ENCODE data around the gene INTS14. TPM values are rescaled to one million over a fixed set of nuclear protein-coding genes. Genes with fewer than 3 reads are reported as not detected.

Gene INTS14
- total RNA-seq, 1 experiment from 2014 or later: 28.3 TPM

DNA sequence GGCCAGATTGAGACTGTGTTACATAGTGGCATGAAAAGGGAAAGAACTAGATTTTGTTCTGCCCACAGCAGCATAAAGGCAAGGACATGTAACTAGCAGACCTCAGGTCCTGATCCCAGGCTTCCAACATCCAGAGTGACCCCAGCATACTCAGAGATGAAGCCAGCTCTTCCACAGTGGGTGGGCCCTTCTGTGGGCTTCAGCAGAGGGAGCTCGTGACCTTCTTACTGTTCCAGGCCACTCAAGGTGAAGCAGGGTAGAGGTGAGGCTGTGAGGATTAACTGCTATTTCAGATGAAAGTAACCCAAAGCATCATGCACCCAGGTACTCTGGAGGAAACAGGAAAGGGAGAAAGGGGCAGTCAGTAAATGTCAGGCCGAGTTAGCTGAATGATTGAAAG lies 9.9 kb upstream of the INTS14 start:
- ChIA-PET POLR2A (interaction anchor here (1.0 kb wide), 1 partner anchor 248 kb away, joined by 3 read pairs; the partner anchor contains the start of gene RAB11A), CTCF (interaction anchor here (1.3 to 1.8 kb wide), 2 partner anchors 10 to 17 kb away, joined by 4 to 5 read pairs; partner anchors contain the start of gene INTS14)

More for the DNA sequence above, 9.9 kb upstream of the INTS14 start:
- Mint-ChIP-seq H3K27ac (no peak overlapping the region), H3K9me3 (peaks cover 13% of the 10 kb centered on the region), H3K27me3 (ENCODE audit: low read depth) (no peaks in the 10 kb centered on the region), H3K4me3 (no peak overlapping the region), H3K4me1 (peaks cover 10% of the 10 kb centered on the region), H3K36me3 (no peaks in the 10 kb centered on the region)
- TF ChIP-seq, protein P1, sequence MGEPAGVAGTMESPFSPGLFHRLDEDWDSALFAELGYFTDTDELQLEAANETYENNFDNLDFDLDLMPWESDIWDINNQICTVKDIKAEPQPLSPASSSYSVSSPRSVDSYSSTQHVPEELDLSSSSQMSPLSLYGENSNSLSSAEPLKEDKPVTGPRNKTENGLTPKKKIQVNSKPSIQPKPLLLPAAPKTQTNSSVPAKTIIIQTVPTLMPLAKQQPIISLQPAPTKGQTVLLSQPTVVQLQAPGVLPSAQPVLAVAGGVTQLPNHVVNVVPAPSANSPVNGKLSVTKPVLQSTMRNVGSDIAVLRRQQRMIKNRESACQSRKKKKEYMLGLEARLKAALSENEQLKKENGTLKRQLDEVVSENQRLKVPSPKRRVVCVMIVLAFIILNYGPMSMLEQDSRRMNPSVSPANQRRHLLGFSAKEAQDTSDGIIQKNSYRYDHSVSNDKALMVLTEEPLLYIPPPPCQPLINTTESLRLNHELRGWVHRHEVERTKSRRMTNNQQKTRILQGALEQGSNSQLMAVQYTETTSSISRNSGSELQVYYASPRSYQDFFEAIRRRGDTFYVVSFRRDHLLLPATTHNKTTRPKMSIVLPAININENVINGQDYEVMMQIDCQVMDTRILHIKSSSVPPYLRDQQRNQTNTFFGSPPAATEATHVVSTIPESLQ (CRISPR knock-in tag; IDR thresholded peaks at IDR 0.05): no peak
- TF ChIP-seq, protein P2, sequence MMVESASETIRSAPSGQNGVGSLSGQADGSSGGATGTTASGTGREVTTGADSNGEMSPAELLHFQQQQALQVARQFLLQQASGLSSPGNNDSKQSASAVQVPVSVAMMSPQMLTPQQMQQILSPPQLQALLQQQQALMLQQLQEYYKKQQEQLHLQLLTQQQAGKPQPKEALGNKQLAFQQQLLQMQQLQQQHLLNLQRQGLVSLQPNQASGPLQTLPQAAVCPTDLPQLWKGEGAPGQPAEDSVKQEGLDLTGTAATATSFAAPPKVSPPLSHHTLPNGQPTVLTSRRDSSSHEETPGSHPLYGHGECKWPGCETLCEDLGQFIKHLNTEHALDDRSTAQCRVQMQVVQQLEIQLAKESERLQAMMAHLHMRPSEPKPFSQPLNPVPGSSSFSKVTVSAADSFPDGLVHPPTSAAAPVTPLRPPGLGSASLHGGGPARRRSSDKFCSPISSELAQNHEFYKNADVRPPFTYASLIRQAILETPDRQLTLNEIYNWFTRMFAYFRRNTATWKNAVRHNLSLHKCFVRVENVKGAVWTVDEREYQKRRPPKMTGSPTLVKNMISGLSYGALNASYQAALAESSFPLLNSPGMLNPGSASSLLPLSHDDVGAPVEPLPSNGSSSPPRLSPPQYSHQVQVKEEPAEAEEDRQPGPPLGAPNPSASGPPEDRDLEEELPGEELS (CRISPR knock-in tag; IDR thresholded peaks at IDR 0.05): no peak
- TF ChIP-seq RELA (CRISPR knock-in tag; IDR thresholded peaks at IDR 0.05; ENCODE audit: borderline replicate concordance) (no peak), NFYB (CRISPR knock-in tag; conservative IDR thresholded peaks at IDR 0.05; ENCODE audit: low read depth) (no peak), MXD4 (CRISPR knock-in tag; IDR thresholded peaks at IDR 0.05; ENCODE audit: borderline replicate concordance) (no peak), GRHL2 (CRISPR knock-in tag; IDR thresholded peaks at IDR 0.05; ENCODE audit: insufficient replicate concordance, severe bottlenecking) (no peak), EMX1 (CRISPR knock-in tag; IDR thresholded peaks at IDR 0.05) (no peak), FOXK1 (CRISPR knock-in tag; IDR thresholded peaks at IDR 0.05) (no peak), JAZF1 (CRISPR knock-in tag; IDR thresholded peaks at IDR 0.05) (no peak), SP1 (CRISPR knock-in tag; conservative IDR thresholded peaks at IDR 0.05) (no peak), SMAD4 (CRISPR knock-in tag; IDR thresholded peaks at IDR 0.05) (no peak), CBFB (CRISPR knock-in tag; IDR thresholded peaks at IDR 0.05; ENCODE audit: low read depth) (no peak), ZNF232 (CRISPR knock-in tag; IDR thresholded peaks at IDR 0.05) (no peak), GABPB1 (CRISPR knock-in tag; IDR thresholded peaks at IDR 0.05) (no peak)
- TF ChIP-seq, protein P3, sequence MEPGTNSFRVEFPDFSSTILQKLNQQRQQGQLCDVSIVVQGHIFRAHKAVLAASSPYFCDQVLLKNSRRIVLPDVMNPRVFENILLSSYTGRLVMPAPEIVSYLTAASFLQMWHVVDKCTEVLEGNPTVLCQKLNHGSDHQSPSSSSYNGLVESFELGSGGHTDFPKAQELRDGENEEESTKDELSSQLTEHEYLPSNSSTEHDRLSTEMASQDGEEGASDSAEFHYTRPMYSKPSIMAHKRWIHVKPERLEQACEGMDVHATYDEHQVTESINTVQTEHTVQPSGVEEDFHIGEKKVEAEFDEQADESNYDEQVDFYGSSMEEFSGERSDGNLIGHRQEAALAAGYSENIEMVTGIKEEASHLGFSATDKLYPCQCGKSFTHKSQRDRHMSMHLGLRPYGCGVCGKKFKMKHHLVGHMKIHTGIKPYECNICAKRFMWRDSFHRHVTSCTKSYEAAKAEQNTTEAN (CRISPR knock-in tag; IDR thresholded peaks at IDR 0.05): no peak
- TF ChIP-seq, protein P4, sequence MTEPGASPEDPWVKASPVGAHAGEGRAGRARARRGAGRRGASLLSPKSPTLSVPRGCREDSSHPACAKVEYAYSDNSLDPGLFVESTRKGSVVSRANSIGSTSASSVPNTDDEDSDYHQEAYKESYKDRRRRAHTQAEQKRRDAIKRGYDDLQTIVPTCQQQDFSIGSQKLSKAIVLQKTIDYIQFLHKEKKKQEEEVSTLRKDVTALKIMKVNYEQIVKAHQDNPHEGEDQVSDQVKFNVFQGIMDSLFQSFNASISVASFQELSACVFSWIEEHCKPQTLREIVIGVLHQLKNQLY (CRISPR knock-in tag; IDR thresholded peaks at IDR 0.05): no peak
- TF ChIP-seq, protein P5, sequence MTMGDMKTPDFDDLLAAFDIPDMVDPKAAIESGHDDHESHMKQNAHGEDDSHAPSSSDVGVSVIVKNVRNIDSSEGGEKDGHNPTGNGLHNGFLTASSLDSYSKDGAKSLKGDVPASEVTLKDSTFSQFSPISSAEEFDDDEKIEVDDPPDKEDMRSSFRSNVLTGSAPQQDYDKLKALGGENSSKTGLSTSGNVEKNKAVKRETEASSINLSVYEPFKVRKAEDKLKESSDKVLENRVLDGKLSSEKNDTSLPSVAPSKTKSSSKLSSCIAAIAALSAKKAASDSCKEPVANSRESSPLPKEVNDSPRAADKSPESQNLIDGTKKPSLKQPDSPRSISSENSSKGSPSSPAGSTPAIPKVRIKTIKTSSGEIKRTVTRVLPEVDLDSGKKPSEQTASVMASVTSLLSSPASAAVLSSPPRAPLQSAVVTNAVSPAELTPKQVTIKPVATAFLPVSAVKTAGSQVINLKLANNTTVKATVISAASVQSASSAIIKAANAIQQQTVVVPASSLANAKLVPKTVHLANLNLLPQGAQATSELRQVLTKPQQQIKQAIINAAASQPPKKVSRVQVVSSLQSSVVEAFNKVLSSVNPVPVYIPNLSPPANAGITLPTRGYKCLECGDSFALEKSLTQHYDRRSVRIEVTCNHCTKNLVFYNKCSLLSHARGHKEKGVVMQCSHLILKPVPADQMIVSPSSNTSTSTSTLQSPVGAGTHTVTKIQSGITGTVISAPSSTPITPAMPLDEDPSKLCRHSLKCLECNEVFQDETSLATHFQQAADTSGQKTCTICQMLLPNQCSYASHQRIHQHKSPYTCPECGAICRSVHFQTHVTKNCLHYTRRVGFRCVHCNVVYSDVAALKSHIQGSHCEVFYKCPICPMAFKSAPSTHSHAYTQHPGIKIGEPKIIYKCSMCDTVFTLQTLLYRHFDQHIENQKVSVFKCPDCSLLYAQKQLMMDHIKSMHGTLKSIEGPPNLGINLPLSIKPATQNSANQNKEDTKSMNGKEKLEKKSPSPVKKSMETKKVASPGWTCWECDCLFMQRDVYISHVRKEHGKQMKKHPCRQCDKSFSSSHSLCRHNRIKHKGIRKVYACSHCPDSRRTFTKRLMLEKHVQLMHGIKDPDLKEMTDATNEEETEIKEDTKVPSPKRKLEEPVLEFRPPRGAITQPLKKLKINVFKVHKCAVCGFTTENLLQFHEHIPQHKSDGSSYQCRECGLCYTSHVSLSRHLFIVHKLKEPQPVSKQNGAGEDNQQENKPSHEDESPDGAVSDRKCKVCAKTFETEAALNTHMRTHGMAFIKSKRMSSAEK (CRISPR knock-in tag; IDR thresholded peaks at IDR 0.05; ENCODE audit: borderline replicate concordance): no peak
- DNase-seq (ENCODE audit: low spot score) (no peak), ATAC-seq (no peak)
